Measurements from ENCODE around the gene MYBPC3.

GRCh38 chr11:47356998-47357329 lies 4.5 kb upstream of the MYBPC3 start:
- no peak for TF ChIP-seq CTCF (IDR thresholded peaks at IDR 0.05; ENCODE audit: borderline replicate concordance, extremely low read depth, low read length, poor library complexity, severe bottlenecking)
- TF ChIP-seq EZH2 (IDR thresholded peaks at IDR 0.05; ENCODE audit: borderline replicate concordance, low read depth, low read length, severe bottlenecking) = no peak

Measured in DND-41 (cell line).